Spleen (tissue), 7 donors: Measurements from ENCODE around the gene ZC3H6.

Source experiments
- POLR2AphosphoS5 ChIP-seq, 3 donors: sonication (generic); formaldehyde crosslinking; IDR thresholded peaks; one replicate each; pipeline ENCODE4 v1.5.1; 2017; ENCODE audit warnings: antibody characterized with exemption in 3 of 3
- TF ChIP-seq, protein P1 (sequence below), 11 experiments: fragments of 200-600 bp in 7 of 11; fragments of 450-650 bp in 4 of 11; sonication (generic) in 4 of 11; IDR thresholded peaks in 8 of 11; conservative IDR thresholded peaks in 3 of 11; 1 replicate in 7 of 11; 2 replicates in 4 of 11; pipeline versions ENCODE4 v1.4.0 to v1.8.0; 2016 to 2021; ENCODE audit warnings: antibody characterized with exemption in 11 of 11, inconsistent platforms in 4 of 11, mild to moderate bottlenecking in 1 of 11
- donor health status: DM: no; HTN: no; CAD: no; lungs with moderate emphysema.
- donor health status: DM: no; HTN: no; CAD: no.
- donor health status: DM: no; HTN: no; CAD: no.

- TF ChIP-seq, protein P1, sequence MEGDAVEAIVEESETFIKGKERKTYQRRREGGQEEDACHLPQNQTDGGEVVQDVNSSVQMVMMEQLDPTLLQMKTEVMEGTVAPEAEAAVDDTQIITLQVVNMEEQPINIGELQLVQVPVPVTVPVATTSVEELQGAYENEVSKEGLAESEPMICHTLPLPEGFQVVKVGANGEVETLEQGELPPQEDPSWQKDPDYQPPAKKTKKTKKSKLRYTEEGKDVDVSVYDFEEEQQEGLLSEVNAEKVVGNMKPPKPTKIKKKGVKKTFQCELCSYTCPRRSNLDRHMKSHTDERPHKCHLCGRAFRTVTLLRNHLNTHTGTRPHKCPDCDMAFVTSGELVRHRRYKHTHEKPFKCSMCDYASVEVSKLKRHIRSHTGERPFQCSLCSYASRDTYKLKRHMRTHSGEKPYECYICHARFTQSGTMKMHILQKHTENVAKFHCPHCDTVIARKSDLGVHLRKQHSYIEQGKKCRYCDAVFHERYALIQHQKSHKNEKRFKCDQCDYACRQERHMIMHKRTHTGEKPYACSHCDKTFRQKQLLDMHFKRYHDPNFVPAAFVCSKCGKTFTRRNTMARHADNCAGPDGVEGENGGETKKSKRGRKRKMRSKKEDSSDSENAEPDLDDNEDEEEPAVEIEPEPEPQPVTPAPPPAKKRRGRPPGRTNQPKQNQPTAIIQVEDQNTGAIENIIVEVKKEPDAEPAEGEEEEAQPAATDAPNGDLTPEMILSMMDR (IDR thresholded peaks at IDR 0.05 in 8 of 11, conservative IDR thresholded peaks at IDR 0.05 in 3 of 11): peak in 2 of 11 experiments; percentile 10 to 13
- TF ChIP-seq POLR2AphosphoS5 (IDR thresholded peaks at IDR 0.05): peak; percentile 96 to 97 (median 97)
These were observed 20.7 kb upstream of the ZC3H6 start, which contains the start of gene ZC3H8 for GRCh38 chr2:112254466-112255240.
